ENCODE measurements around the gene RASAL1. TPM values are rescaled to one million over a fixed set of nuclear protein-coding genes. Genes with fewer than 3 reads are reported as not detected.

Gene RASAL1
- total RNA-seq, 1 donor from 2014 or later = not detected

- DNase-seq (ENCODE audit: low read depth, low spot score) = no peak
These were observed 38.7 kb downstream of the RASAL1 start for GRCh38 chr12:113096675-113097461.

- DNase-seq (ENCODE audit: low read depth, low spot score) = no peak
These were observed 40.2 kb downstream of the RASAL1 start for GRCh38 chr12:113095405-113095804.

DNA sequence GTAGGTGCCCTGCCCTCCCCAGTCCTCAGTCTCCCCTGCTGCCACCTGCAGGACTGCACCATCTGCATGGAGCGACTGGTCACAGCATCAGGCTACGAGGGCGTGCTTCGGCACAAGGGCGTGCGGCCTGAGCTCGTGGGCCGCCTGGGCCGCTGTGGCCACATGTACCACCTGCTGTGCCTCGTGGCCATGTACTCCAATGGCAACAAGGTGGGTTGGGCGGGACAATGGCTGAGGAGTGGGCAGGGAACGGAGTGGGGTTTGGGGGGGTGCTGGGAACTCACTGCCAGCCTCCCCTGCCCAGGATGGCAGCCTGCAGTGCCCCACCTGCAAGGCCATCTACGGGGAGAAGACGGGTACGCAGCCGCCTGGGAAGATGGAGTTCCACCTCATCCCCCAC, 40.8 kb downstream of the RASAL1 start:
- DNase-seq (ENCODE audit: low read depth, low spot score) = no peak

GRCh38 chr12:113093409-113094101, 42.0 kb downstream of the RASAL1 start:
- DNase-seq (ENCODE audit: low read depth, low spot score) = no peak

- no peak for DNase-seq (ENCODE audit: low read depth, low spot score)
These were observed 42.8 kb downstream of the RASAL1 start for GRCh38 chr12:113092607-113093408.

DNA sequence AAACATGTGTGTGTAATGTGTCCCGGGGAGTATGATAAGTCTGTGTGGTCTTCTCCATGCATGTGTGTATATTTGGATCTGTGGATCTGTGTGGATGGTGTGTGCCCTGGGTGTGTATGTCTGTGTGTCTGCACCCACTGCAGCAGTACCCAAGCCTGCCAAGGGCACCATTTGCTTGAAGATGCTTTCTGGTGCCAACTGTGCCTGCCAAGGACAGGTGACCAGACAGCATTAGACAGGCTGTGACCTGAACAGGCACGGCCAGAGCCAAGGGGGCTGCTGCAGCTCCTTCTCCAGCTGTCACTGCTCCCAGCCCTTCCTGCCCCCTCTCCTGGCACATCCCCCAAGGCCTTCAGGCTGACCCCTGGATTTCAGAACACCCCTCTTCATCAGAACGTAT, 44.1 kb downstream of the RASAL1 start:
- no peak for DNase-seq (ENCODE audit: low read depth, low spot score)

DNA sequence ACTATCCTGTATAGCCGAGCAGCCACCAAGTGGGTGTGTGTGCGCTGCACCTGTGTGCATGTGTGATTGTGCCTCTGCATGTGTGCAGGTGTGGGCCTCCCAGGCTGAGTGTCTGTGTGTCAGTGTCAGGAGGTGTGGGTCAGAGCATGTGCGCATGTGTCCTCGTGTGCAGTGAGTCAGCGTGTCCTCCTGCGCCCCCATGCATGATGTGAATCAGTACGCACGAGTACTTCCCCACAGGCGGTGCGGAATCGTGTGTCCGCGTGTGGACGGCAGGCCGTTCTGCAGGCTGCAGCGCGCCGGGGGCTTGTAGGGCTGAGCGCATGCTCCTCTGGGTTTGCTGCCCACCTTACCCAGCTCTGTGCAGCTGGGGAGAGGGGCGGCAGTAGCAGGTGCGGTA, 44.8 kb downstream of the RASAL1 start:
- DNase-seq (ENCODE audit: low read depth, low spot score) = no peak

DNA sequence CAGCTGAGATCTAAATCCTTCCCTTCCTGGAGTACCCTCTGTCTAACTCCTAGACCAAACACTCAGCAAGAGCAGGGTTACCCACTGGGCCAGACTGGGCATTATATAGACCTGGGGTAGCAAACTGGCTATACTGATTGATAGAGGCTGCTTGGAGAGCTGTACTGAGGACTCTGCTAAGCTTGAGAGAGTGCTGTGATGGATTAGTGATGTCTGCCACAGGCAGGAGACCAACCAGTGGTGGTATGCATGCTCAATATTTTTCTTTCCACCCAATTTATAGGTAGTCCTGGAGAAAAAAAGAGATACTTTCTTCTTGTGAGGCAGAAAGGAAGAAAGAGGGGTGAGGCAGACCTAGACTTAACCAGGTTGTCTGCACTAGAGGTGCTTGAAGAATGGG, 45.7 kb downstream of the RASAL1 start:
- no peak for DNase-seq (ENCODE audit: low read depth, low spot score)

GRCh38 chr12:113088971-113089756, 46.4 kb downstream of the RASAL1 start:
- DNase-seq (ENCODE audit: low read depth, low spot score) = no peak

- no peak for DNase-seq (ENCODE audit: low read depth, low spot score)
These were observed 47.5 kb downstream of the RASAL1 start for GRCh38 chr12:113088037-113088436.

GRCh38 chr12:113087193-113087592, 48.4 kb downstream of the RASAL1 start:
- DNase-seq (ENCODE audit: low read depth, low spot score) = no peak

DNA sequence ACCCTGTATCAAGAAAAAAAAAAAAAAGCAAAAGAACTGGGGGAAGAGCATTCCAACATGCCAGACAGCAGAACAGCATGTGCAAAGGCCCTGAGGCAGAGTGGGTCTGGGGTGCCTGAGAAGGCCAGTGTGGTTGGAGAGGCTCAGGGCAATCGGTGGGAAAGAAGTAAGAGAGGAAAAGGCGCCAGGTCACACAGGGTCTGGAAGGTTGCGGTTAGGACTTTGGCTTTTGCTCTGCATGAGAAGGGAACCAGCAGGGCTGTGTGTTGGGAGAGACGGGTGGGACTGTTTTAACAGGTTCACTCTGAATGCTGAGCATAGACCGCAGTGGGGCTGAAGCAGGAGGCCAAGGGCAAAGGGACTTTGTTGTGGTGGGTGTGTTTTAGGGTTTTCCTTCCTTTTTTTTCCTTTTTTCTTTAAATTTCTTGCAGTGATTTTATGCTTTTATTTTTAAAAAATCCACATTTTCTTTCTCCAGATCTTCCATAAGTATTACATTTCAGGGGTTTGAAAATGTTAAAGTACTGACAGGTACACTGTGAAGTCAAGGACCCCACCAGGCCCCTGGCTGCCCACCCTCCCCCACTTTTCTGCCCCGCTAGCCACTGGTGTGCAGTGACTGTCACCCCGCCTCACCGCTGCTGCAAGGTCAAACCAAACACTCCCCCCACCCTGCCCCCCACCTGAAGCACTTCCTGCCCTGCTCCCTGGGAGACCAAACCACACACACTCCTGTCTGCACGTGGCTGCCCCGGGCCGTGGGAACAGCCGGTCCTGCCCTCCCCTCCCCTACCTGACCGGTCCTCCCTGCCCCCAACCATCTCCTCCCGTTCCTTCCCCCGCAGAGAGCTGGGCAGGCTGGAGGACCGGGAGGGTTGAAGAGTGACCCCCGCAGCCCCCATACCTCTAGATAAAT, 49.1 kb downstream of the RASAL1 start:
- DNase-seq (ENCODE audit: low read depth, low spot score) = no peak

GRCh38 chr12:113083863-113084435, 51.6 kb downstream of the RASAL1 start:
- no peak for DNase-seq (ENCODE audit: low read depth, low spot score)

GRCh38 chr12:113082486-113083148, 52.9 kb downstream of the RASAL1 start:
- DNase-seq (ENCODE audit: low read depth, low spot score) = no peak

- no peak for DNase-seq (ENCODE audit: low read depth, low spot score)
These were observed 53.7 kb downstream of the RASAL1 start for GRCh38 chr12:113081873-113082272.

GRCh38 chr12:113077859-113078255, 57.7 kb downstream of the RASAL1 start:
- no peak for DNase-seq (ENCODE audit: low read depth, low spot score)

DNA sequence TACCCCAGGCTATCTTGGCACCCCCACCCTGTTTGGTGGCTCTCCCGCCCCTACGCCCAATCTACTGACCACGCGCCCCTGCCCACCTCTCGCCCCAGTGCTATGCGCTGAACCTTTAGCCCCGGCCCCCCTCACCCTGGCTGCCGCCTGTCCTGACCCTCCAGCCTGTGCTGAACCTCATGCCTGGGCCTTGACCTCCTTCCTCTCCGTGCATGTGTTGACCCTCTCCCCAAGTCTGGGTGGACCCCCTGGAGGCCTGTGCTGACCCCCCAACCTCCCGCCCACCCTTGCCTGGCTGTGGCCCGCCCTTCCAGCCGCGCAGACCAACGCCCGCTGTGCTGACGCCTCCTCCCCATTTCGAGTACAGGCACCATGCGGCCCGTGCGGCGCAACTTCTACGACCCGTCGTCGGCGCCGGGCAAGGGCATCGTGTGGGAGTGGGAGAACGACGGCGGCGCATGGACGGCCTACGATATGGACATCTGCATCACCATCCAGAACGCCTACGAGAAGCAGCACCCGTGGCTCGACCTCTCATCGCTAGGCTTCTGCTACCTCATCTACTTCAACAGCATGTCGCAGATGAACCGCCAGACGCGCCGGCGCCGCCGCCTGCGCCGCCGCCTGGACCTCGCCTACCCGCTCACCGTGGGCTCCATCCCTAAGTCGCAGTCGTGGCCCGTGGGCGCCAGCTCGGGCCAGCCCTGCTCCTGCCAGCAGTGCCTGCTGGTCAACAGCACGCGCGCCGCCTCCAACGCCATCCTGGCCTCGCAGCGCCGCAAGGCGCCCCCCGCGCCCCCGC, 58.3 kb downstream of the RASAL1 start:
- DNase-seq (ENCODE audit: low read depth, low spot score) = no peak

DNA sequence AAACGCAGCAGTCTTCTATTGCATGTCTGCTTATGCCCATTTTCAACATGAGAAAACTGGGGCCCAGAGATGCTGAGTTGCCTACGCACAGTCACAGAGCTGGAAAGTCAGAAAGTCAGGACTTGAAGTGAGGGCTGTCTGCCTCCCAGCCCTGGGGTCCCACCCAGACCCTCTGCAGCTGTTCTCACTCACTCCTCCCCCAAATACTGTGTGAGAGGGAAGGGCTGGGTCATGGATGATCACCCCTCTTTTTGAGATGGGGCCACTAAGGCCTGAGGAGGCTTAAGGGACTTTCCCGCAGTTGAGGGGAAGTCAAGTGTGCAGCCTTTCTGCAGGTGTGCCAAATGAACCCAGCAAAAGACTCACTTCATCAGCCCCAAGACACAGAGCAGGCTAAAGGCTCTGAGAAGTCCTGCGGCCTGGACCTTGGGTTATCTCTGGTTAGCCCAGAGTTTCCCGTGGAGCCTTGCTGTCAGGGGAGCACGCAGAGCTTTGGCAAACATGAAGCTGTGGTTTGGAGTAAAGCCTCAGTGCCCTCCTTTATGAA, 60.4 kb downstream of the RASAL1 start:
- no peak for DNase-seq (ENCODE audit: low read depth, low spot score)
